Memory B cell (primary cell): ENCODE data around the gene NRXN2.

Source experiments
- ATAC-seq: fragments of 150-1000 bp; cut with Tn5 transposase; 2 replicates; pipeline ENCODE4 v1.10.0; 2021; ENCODE audit warnings: low read depth, mild to moderate bottlenecking, moderate library complexity
- DNase-seq, 2 donors: peaks; one replicate each; pipeline ENCODE4 v3.0.0; 2022; ENCODE audit warnings: low spot score in 2 of 2
- H3K27ac Mint-ChIP-seq: one replicate; pipeline ENCODE4 v1.8.0; 2022; ENCODE audit warnings: mild to moderate bottlenecking, moderate library complexity, mixed read lengths
- H3K27me3 Mint-ChIP-seq: one replicate; pipeline ENCODE4 v1.8.0; 2022; ENCODE audit warnings: mixed read lengths
- H3K36me3 Mint-ChIP-seq: one replicate; pipeline ENCODE4 v1.8.0; 2022; ENCODE audit warnings: mild to moderate bottlenecking, mixed read lengths
- H3K4me1 Mint-ChIP-seq: one replicate; pipeline ENCODE4 v1.8.0; 2022; ENCODE audit warnings: mixed read lengths
- H3K4me3 Mint-ChIP-seq: one replicate; pipeline ENCODE4 v1.8.0; 2022; ENCODE audit warnings: mild to moderate bottlenecking, moderate library complexity, mixed read lengths
- H3K9me3 Mint-ChIP-seq: one replicate; pipeline ENCODE4 v1.8.0; 2022; ENCODE audit warnings: mixed read lengths

The NRXN2 gene

DNA sequence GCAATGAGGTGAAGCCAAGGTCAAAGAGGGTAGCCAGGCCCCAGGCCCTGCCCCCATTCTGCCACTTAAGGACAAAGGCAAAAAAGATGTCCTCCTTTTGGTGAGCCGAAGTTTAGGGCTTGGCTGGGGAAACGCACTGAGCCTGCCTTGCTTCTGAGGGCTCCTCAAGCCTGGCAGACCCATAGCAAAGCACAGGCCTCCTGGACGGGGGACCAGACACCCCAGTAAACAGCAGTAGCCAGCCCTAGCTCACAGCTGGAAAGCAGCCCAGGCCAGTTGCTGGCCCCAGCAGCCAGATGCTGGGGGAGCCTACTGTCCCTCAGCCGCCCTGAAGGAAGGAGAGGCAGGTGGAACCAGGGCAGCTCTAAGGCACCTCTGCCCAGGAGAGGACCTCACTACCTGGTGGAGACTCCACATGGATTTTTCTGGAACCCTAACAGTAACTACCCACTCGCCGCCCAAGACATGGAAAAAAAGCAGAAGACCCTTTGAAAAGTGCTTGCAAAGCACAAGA is 40.6 kb upstream of the NRXN2 start:
- peak overlapping the region; percentile 88 for H3K27ac Mint-ChIP-seq
- ATAC-seq = no peak
- H3K36me3 Mint-ChIP-seq = peaks cover 32% of the 10 kb centered on the region
- H3K4me1 Mint-ChIP-seq = peaks cover 63% of the 10 kb centered on the region
- H3K4me3 Mint-ChIP-seq = peak overlapping the region; percentile 82
- no peaks in the 10 kb centered on the region for H3K27me3 Mint-ChIP-seq
- DNase-seq = no peak
- H3K9me3 Mint-ChIP-seq = no peaks in the 10 kb centered on the region

DNA sequence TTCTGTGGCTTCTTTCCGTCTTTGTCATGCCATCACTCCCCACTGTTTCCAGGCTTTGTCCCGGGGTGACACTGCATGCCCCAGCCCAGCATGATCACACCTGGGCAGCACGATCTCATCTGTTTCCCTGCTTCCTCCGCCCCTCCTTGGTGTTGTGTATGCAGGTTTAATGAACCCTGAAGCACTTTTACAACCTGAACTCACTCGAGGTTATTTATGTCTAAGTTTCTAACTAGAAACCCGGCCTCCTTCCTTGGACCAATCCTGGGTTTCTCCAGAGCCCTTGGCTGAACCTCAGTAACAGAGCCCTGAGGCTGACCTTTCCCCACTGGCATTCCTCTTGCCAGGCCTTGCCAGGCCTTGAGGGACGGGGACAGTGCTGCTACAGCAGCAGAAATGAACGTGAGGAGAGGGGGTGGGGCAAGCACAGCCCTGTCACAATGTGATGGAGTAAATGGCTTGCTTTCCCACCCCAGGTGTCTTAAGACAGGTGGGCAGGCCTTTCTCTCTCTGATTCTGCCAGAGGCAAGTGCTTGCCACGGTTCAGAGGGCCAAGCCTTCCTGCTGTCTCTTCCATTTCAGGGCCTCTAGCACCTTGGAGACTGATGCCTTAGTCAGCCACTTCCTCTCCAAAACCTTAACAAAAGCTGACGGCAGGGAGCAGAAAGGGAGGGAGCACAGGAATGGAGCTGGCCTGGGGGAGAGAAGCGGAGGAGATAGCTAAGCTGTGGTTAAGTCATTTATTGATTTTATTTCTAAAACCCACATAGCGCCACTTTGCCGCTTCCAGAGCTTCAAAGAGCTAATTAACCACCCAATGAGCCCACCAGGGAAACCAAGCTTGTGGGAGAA is 39.9 kb upstream of the NRXN2 start:
- peak in 1 of 2 donors; percentile 44 for DNase-seq
- Mint-ChIP-seq H3K9me3 (no peaks in the 10 kb centered on the region), H3K27me3 (no peaks in the 10 kb centered on the region), H3K36me3 (peaks cover 25% of the 10 kb centered on the region), H3K4me3 (peak overlapping the region; percentile 78), H3K4me1 (peaks cover 58% of the 10 kb centered on the region), H3K27ac (peak overlapping the region; percentile 88)
- ATAC-seq = peak; percentile 41

DNA sequence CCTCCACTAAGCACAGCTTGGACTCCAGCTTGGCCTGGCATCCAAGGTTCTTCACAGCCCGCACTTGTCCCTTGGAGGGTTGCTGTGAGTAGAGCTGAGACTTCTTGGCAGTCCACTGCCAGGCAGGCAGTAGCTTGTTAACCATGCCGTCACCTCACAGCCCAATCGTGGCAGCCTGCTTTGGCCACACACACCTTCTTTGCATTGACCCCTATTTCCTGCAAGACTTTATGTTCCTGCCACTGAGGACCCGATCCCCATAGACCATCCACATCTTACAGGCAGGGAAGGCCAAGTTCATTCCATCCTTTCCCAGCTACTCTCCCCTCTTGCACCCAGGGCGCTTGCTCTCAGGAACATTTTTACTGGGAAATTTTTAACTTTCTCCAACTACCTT is 39.3 kb upstream of the NRXN2 start:
- H3K36me3 Mint-ChIP-seq = peaks cover 21% of the 10 kb centered on the region
- ATAC-seq (peak; percentile 7), DNase-seq (no peak)
- peaks cover 57% of the 10 kb centered on the region for H3K4me1 Mint-ChIP-seq
- no peaks in the 10 kb centered on the region for H3K9me3 Mint-ChIP-seq
- peak overlapping the region; percentile 78 for H3K4me3 Mint-ChIP-seq
- H3K27ac Mint-ChIP-seq = peak overlapping the region; percentile 88
- H3K27me3 Mint-ChIP-seq = no peaks in the 10 kb centered on the region

DNA sequence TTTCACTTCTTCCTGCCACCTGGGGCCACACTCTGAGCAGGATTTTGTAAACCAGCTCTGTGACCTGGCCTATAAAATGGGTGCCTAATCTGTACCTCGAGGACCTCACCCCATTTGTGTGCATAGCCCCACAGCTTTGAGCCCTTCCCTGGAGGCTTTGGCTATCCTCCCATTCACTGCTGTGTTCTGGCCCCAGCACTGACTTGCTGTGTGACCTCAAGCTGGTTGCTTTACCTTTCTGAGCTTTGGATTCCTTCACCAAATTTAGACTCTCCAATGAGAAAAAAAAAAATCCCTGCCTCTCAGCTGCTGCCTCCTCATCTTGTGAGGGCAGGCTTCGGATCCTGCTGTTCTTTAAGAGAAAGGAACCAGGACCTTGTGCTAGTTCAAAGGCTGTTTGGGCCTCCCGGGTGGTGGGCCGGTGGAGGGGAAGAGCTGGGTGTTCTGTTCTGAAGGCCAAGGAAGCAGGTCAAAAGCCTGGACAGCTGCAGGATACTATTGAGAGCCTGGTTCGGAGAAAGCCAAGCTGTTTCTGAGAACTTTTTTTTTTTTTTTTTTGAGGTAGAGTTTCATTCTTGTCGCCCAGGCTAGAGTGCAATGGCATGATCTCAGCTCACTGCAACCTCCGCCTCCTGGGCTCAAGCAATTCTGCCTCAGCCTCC is 37.9 kb upstream of the NRXN2 start:
- no peaks in the 10 kb centered on the region for H3K27me3 Mint-ChIP-seq
- no peaks in the 10 kb centered on the region for H3K9me3 Mint-ChIP-seq
- peaks cover 18% of the 10 kb centered on the region for H3K36me3 Mint-ChIP-seq
- DNase-seq (no peak), ATAC-seq (no peak)
- peak overlapping the region; percentile 41 for H3K27ac Mint-ChIP-seq
- H3K4me1 Mint-ChIP-seq = peaks cover 53% of the 10 kb centered on the region
- H3K4me3 Mint-ChIP-seq = peak overlapping the region; percentile 47

DNA sequence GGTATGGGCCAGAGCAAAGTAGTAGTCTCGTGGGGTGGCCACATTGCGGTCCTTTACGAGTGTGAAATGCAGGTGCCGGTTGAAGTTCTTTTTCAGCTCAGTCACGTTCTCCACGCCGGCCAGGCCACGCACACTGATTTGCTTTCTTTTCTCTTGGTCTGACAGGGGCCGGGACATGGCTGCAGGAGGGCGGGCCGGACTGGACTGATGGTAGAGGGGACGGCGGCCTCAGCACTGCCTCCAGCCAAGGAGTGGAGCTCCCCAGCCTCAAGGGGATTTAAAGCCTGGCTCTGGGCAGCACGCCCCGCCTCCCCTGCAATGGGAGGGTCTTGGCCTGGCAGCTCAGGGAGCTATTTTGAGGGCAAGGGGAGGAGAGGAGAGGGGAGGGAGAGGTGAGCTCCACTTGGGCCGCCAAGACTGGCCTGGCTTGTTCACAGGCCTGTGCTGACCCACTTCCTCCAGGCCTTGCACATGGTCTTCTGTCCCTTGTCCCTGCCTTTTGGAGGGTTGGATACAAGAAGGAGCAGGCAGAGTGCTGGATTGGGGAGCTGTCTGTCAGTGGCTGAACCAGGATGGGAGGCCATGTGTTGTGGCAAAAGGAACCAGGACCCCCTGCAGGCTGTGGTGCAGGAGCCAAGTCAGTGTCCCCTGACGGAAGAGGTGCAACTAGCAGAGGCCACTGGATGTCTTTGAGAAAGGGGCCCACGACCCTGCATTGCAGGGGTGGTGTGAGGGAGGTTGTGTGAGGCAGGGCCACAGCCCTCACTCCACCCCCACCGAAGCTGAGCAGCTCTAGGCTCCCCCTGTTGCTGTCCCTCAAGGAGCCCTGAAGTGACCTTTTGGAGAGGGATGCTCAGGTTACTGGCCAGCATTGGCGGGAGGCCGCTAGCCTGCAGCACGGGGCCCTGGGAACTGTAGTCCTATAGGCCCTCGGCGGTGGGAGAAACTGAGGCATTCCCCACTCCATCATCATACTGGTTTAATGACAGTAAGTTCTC is 37.0 kb upstream of the NRXN2 start, which contains the start of gene PYGM:
TSS of gene PYGM (minus strand) at position 253 of the 998 bp plus-strand sequence. CDS start at position 177, 76 bp downstream.
- peak within 1 kb of the TSS; percentile 76 for H3K27ac Mint-ChIP-seq
- H3K9me3 Mint-ChIP-seq = no peaks in the 10 kb centered on the region
- H3K4me1 Mint-ChIP-seq = peaks cover 47% of the 10 kb centered on the region
- H3K27me3 Mint-ChIP-seq = no peaks in the 10 kb centered on the region
- peak within 1 kb of the TSS; percentile 24 for H3K4me3 Mint-ChIP-seq
- H3K36me3 Mint-ChIP-seq = peaks cover 11% of the 10 kb centered on the region
- DNase-seq (no peak), ATAC-seq (no peak)

DNA sequence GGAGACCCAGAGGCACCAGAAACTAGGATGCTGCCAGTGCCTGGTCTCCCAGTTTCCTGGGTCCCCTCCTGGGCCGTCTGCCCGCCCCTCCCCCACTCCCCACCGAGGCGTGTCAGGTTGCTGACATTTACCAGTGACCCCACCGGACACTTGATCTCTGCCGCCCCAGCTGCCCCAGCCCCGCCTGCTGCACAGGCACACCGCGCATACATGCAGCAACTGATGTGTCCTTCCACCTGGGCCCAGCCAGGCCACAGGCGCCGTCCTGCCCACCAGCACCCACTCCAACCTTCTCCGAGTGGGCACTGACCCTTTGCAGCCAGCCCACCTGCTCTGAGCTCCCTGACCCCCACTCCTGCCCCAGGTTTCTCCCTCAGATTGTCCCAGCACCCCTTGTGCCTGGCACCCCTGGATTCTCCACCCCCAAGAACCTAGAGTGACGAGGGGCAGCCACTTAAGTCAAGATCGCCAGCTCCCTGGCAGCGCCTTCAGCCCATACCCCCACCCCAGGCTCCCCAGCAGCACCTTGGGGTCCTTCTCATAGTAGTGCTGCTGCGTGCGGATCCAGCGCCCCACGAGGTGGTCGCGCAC is 36.2 kb upstream of the NRXN2 start:
- DNase-seq (no peak), ATAC-seq (no peak)
- peak overlapping the region; percentile 76 for H3K27ac Mint-ChIP-seq
- peaks cover 5% of the 10 kb centered on the region for H3K36me3 Mint-ChIP-seq
- no peak overlapping the region for H3K4me3 Mint-ChIP-seq
- H3K4me1 Mint-ChIP-seq = peaks cover 41% of the 10 kb centered on the region
- H3K27me3 Mint-ChIP-seq = no peaks in the 10 kb centered on the region
- no peaks in the 10 kb centered on the region for H3K9me3 Mint-ChIP-seq

DNA sequence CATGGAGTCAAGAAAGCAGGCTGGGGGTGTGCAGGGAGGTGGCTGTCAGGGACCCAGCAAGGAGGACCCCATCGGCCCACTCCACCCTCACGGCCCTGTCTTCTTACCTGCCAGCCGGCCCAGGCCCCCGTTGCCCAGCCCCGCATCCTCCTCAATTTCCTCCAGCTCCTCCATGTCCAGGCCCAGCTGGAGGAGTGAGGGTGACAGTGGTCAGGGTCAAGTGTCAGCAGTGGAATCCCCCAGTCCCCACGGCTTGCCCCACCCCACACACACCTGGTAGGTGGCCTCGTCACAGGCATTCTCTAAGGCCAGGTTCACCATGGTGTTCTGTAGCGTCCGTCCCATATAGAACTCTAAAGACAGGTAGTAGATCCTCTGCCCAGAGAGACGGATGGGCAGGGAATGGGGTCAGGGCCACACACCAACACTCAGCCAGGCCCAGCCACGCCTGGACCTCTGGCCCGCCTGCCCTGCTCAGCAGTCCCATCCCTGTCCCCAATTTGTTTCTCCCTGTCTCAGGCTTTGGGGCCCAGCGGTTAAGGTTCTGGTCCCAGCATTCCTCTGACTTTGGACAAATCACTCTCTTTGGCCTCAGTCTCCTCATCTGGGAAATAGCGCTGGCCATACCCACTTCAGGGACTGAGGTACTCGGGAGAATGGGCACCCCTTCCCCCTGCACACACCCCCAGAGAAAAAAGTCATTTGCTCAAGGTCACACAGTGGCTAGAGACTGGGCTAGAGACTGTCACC is 35.5 kb upstream of the NRXN2 start:
- peaks cover 5% of the 10 kb centered on the region for H3K36me3 Mint-ChIP-seq
- H3K27ac Mint-ChIP-seq = no peak overlapping the region
- ATAC-seq (no peak), DNase-seq (no peak)
- peaks cover 38% of the 10 kb centered on the region for H3K4me1 Mint-ChIP-seq
- H3K9me3 Mint-ChIP-seq = no peaks in the 10 kb centered on the region
- no peaks in the 10 kb centered on the region for H3K27me3 Mint-ChIP-seq
- no peak overlapping the region for H3K4me3 Mint-ChIP-seq

DNA sequence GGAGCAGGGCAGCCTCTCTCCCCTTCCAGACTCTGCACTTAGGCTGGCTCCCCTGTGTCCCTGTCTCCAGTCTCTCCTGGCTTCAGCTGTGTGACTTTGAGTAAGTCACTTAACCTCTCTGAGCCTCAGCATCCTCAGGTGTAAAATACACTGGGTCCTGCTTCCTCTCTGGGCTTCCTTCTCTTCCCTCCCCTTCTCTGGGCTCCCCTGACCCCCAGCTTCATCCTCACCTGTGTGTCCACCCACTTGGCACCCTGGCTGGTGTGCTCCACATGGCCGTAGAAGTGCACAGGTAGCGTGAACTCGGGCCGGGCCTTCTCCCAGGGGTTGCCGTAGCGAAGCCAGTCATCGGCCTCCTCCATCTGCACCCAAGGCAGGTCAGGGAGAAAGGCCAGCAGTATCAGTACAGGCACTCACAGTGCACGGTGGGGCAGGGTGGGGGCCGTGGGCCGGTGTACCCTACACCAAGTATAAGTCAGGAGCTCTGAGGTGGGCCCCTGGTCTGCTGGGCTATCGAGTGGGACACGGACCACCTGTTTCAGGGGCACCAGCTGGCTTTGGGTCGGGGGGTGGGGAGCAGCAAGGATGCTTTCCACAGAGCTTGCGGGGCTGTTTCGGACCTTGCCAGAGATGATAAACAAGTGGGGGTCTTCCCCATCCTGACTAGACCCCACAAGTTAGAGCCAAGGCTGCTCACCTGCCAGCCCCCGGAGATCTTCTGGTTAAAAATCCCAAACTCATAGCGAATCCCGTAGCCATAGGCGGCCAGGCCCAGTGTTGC is 34.7 kb upstream of the NRXN2 start:
- ATAC-seq (no peak), DNase-seq (no peak)
- Mint-ChIP-seq H3K27ac (no peak overlapping the region), H3K36me3 (peaks cover 8% of the 10 kb centered on the region), H3K9me3 (no peaks in the 10 kb centered on the region), H3K4me1 (peaks cover 33% of the 10 kb centered on the region), H3K4me3 (no peak overlapping the region), H3K27me3 (no peaks in the 10 kb centered on the region)

DNA sequence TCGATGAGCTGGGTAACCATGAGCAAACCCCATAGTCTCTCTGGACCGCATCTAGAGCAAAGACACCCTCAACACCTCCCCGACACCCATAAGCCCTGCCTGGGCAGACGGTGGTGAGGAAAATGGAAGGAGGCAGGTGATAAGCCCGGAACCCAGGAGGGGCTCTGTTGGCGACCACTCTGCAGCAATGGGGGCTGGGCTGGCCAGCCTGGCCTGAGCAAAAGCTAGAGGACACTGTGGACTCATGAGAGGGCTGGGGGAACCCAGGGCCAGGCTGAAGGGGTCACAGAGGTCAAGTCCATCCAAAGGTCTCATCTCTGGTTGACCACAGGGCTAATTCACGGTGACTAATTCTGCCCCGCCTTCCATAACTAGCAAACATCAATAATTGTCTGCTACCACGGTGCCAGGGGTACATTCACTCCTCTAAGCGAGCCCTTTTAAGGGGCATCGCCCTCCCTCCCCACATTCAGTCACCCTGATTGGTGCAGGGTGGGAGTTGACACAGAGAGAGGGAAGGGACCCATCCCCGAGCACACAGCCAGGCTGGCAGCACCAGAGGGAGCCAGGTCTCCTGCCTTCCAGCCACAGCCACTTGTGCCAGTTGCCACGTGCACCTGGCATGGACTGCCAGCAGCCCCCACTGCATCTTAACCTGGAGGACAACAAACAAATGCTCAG is 32.8 kb upstream of the NRXN2 start:
- DNase-seq = no peak
- Mint-ChIP-seq H3K4me1 (peaks cover 29% of the 10 kb centered on the region), H3K27me3 (no peaks in the 10 kb centered on the region), H3K36me3 (peaks cover 7% of the 10 kb centered on the region), H3K27ac (no peak overlapping the region), H3K9me3 (no peaks in the 10 kb centered on the region), H3K4me3 (no peak overlapping the region)
- no peak for ATAC-seq

DNA sequence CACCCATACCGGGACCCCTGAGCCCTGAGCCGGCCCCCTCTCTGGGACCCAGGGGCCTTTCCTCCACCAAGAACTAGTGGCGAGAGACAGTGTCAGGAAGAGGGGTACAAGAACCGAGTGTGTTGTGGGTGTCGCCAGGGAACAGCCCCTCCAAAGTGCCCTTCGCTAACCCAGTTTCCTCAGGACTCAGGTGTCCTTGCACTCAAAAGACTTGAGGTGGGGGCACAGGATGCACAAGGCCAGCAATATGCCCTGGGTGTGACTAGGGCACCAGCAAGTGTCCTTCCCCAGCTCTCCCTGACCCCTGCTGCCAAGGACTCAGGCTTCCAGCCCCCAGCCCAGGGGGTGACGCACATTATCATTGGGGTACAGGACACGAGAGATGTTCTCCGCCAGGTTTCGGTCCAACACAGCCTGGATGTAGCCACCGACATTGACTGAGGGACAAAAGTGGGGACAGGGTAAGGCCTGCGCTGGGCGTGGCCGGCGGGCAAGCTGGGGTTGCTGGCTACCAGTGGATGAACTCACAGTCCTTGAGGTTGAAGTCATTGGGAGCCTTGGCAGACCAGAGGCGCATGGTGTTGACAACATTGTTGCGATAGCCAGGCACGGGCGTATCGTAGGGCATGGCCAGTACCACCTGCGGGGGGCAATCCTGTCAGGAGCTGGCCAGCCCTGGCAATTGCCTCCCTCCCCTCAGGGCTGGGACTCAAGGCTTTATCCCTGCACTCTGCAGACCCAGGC is 32.1 kb upstream of the NRXN2 start:
- Mint-ChIP-seq H3K36me3 (peaks cover 12% of the 10 kb centered on the region), H3K4me3 (no peak overlapping the region), H3K27ac (no peak overlapping the region), H3K4me1 (peaks cover 29% of the 10 kb centered on the region), H3K27me3 (no peaks in the 10 kb centered on the region), H3K9me3 (no peaks in the 10 kb centered on the region)
- DNase-seq = no peak
- no peak for ATAC-seq

DNA sequence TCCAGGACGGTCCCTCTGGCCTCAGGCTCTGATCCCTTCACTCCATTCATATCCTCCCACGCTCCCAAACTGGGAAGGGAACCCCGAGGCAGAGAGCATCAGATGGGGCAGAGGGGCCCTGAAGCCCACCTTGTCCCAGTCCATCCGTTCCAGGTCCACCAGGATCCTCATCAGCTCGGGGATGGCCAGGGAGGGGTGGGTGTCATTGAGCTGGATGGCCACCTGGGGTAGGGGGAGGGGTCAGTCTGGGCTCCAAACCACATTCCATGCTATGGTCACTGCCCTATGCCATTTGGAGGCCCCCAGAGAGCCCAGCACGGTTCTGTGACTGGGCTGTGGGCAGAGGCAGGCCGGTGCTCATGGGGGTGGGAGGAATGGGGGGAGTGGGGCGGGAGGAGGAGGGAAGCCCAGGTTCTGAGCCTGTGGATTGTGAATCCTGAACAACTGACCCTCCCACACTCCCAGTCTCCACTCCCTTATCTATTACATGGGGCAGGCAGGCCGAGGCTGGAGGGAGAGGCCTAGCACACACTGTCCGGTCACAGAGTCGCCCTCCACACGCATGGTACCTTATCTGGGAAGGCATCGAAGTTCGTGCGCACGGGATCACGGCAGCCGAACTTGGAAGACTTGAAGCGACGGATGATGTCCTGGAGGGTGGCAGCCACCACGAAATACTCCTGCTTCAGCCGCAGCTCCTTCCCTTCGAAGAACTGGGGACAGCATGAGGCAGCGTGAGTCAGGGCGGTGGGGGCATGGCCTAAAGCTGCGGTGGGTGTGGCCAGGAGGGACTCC is 31.3 kb upstream of the NRXN2 start:
- Mint-ChIP-seq H3K27ac (peak overlapping the region; percentile 55), H3K9me3 (no peaks in the 10 kb centered on the region), H3K27me3 (no peaks in the 10 kb centered on the region), H3K4me1 (peaks cover 23% of the 10 kb centered on the region), H3K36me3 (peaks cover 12% of the 10 kb centered on the region), H3K4me3 (no peak overlapping the region)
- DNase-seq (no peak), ATAC-seq (no peak)
